Muscle layer of colon (tissue), 2 donors: Measurements from ENCODE around the gene PRDM16.
A peak's percentile ranks its signal among the peaks of the same experiment; 100 is the strongest.

ENCODE experiments used
- H3K27ac ChIP-seq: one replicate; pipeline ENCODE4 v1.7.0; 2013; ENCODE audit warnings: low read depth, mild to moderate bottlenecking, low read length, moderate library complexity
- H3K27me3 ChIP-seq, 2 donors: one replicate each; pipeline ENCODE4 v1.7.0; 2013; ENCODE audit warnings: low read length in 2 of 2, mild to moderate bottlenecking in 2 of 2; ENCODE audit not compliant: insufficient read depth in 2 of 2, control insufficient read depth in 1 of 2
- H3K36me3 ChIP-seq: one replicate; pipeline ENCODE4 v1.7.0; 2013; ENCODE audit warnings: mild to moderate bottlenecking, low read length; ENCODE audit not compliant: insufficient read depth
- H3K4me1 ChIP-seq: one replicate; pipeline ENCODE4 v1.7.0; 2013; ENCODE audit warnings: mild to moderate bottlenecking, low read length; ENCODE audit not compliant: insufficient read depth
- H3K4me3 ChIP-seq, 2 donors: one replicate each; pipeline ENCODE4 v1.7.0; 2013; ENCODE audit warnings: low read length in 2 of 2, low read depth in 1 of 2, mild to moderate bottlenecking in 1 of 2, moderate library complexity in 1 of 2
- H3K9ac ChIP-seq: one replicate; pipeline ENCODE4 v1.7.0; 2013; ENCODE audit warnings: low read length
- H3K9me3 ChIP-seq: one replicate; pipeline ENCODE4 v1.7.0; 2013; ENCODE audit warnings: mild to moderate bottlenecking, low read length
- donor health status: abdominal sarcoma.
- donor health status: Adenocarcinoma of cecum.

Gene PRDM16

GRCh38 chr1:3125078-3125477 is 56.1 kb downstream of the PRDM16 start:
- no peaks in the 10 kb centered on the region for H3K27me3 ChIP-seq
- peaks cover 14% of the 10 kb centered on the region for H3K4me1 ChIP-seq
- H3K27ac ChIP-seq: no peak overlapping the region
- no peaks in the 10 kb centered on the region for H3K9me3 ChIP-seq
- no peak overlapping the region for H3K4me3 ChIP-seq
- no peak overlapping the region for H3K9ac ChIP-seq
- H3K36me3 ChIP-seq: no peaks in the 10 kb centered on the region

GRCh38 chr1:3125546-3126368 is 56.8 kb downstream of the PRDM16 start:
- Histone ChIP-seq H3K4me1 (peaks cover 14% of the 10 kb centered on the region), H3K9ac (no peak overlapping the region), H3K27me3 (no peaks in the 10 kb centered on the region), H3K9me3 (no peaks in the 10 kb centered on the region), H3K36me3 (no peaks in the 10 kb centered on the region), H3K4me3 (no peak overlapping the region), H3K27ac (no peak overlapping the region)

GRCh38 chr1:3126756-3127678 is 58.0 kb downstream of the PRDM16 start:
- H3K27ac ChIP-seq: peak overlapping the region; percentile 19

DNA sequence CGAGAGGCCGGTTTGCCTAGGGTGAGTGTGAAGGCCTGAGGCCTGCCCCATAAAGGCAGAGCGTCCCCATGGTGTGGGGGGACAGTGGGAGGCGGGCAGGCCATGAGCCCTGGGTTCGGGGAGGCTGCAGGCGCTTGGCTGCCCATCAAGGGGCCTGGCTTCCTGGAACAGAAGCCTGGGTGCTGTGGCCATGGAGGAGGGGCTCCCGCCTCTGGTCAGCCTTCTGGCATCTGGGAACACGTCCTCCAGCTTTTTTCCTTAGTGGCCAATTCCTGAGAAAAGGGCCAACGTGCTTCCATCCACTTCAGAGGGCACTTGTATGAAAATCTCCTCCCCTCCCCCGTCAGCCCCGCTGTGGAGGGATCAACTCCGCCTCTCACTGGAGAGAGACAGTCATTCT is 58.7 kb downstream of the PRDM16 start:
- peaks cover 14% of the 10 kb centered on the region for H3K4me1 ChIP-seq
- H3K9me3 ChIP-seq: no peaks in the 10 kb centered on the region
- H3K27me3 ChIP-seq: no peaks in the 10 kb centered on the region
- peak overlapping the region; percentile 19 for H3K27ac ChIP-seq
- H3K36me3 ChIP-seq: no peaks in the 10 kb centered on the region
- no peak overlapping the region for H3K4me3 ChIP-seq
- no peak overlapping the region for H3K9ac ChIP-seq

More at GRCh38 chr1:3126756-3127678, 58.0 kb downstream of the PRDM16 start:
- H3K4me3 ChIP-seq: no peak overlapping the region
- H3K9me3 ChIP-seq: no peaks in the 10 kb centered on the region
- no peaks in the 10 kb centered on the region for H3K27me3 ChIP-seq
- no peaks in the 10 kb centered on the region for H3K36me3 ChIP-seq
- H3K4me1 ChIP-seq: peaks cover 14% of the 10 kb centered on the region
- H3K9ac ChIP-seq: no peak overlapping the region

- Histone ChIP-seq H3K36me3 (no peaks in the 10 kb centered on the region), H3K9ac (no peak overlapping the region), H3K9me3 (no peaks in the 10 kb centered on the region), H3K27me3 (no peaks in the 10 kb centered on the region), H3K4me1 (peaks cover 14% of the 10 kb centered on the region), H3K4me3 (no peak overlapping the region), H3K27ac (no peak overlapping the region)
Observed at GRCh38 chr1:3128431-3129132, 59.6 kb downstream of the PRDM16 start.

- H3K27me3 ChIP-seq: no peaks in the 10 kb centered on the region
- peaks cover 14% of the 10 kb centered on the region for H3K4me1 ChIP-seq
- H3K9ac ChIP-seq: no peak overlapping the region
- H3K9me3 ChIP-seq: no peaks in the 10 kb centered on the region
- H3K4me3 ChIP-seq: no peak overlapping the region
- H3K27ac ChIP-seq: no peak overlapping the region
- no peaks in the 10 kb centered on the region for H3K36me3 ChIP-seq
Observed at GRCh38 chr1:3129133-3129490, 60.1 kb downstream of the PRDM16 start.

DNA sequence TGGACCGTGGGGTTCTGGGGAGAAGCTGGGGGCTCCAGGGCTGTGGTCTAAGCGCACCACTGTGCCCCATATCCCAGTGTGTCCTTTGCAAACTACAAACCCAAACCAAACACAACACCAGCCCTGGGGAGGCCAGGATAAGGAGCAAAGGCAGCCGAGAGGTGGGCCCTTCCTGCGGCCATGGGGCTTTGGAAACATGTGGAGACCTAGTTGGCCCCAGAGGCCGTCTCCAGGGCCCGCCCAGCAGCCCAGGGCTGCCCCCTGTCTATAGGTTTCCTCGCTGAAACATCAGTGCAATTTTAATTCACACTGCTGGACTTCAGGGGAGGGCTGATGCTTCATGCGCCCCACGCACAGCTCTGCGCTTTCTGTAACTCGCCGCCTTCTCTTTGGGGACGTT is 61.3 kb downstream of the PRDM16 start:
- Histone ChIP-seq H3K9me3 (no peaks in the 10 kb centered on the region), H3K27me3 (no peaks in the 10 kb centered on the region), H3K4me1 (peaks cover 14% of the 10 kb centered on the region), H3K36me3 (no peaks in the 10 kb centered on the region), H3K9ac (no peak overlapping the region), H3K4me3 (no peak overlapping the region), H3K27ac (no peak overlapping the region)

GRCh38 chr1:3132660-3133059 is 63.7 kb downstream of the PRDM16 start:
- no peak overlapping the region for H3K4me3 ChIP-seq
- H3K27ac ChIP-seq: no peak overlapping the region
- no peaks in the 10 kb centered on the region for H3K36me3 ChIP-seq
- H3K4me1 ChIP-seq: no peaks in the 10 kb centered on the region
- H3K9ac ChIP-seq: no peak overlapping the region
- no peaks in the 10 kb centered on the region for H3K9me3 ChIP-seq
- no peaks in the 10 kb centered on the region for H3K27me3 ChIP-seq

GRCh38 chr1:3133686-3134085 is 64.7 kb downstream of the PRDM16 start:
- H3K4me3 ChIP-seq: no peak overlapping the region
- H3K9ac ChIP-seq: no peak overlapping the region
- no peaks in the 10 kb centered on the region for H3K9me3 ChIP-seq
- no peaks in the 10 kb centered on the region for H3K36me3 ChIP-seq
- no peaks in the 10 kb centered on the region for H3K4me1 ChIP-seq
- H3K27ac ChIP-seq: no peak overlapping the region
- peaks cover 1 to 9% of the 10 kb centered on the region in 2 donors for H3K27me3 ChIP-seq

GRCh38 chr1:3134381-3135072 is 65.5 kb downstream of the PRDM16 start:
- H3K27ac ChIP-seq: no peak overlapping the region
- H3K9me3 ChIP-seq: no peaks in the 10 kb centered on the region

More at GRCh38 chr1:3134381-3135072, 65.5 kb downstream of the PRDM16 start:
- Histone ChIP-seq H3K4me1 (no peaks in the 10 kb centered on the region), H3K9ac (no peak overlapping the region), H3K4me3 (no peak overlapping the region), H3K27me3 (peaks cover 8 to 16% of the 10 kb centered on the region in 2 donors), H3K36me3 (no peaks in the 10 kb centered on the region)
